SK-N-SH (cell line): ENCODE data around the gene HSD17B1. TPM values are rescaled to one million over a fixed set of nuclear protein-coding genes. Genes with fewer than 3 reads are reported as not detected.

Source experiments
- CTCF ChIA-PET: fragments of 300-600, 350-600 bp; formaldehyde crosslinking; extraction: SDS; loops from one replicate; lab custom pipeline; 2021; lab: Yijun Ruan, JAX
- POLR2A ChIA-PET: fragments of 350-600 bp; sonication (Branson Sonifier 250); formaldehyde crosslinking; extraction: SDS; loops from one replicate; lab custom pipeline; 2020; ENCODE audit warnings: antibody characterized with exemption, inconsistent platforms; lab: Yijun Ruan, JAX
- DNase-seq: peaks from one replicate; pipeline ENCODE4 v3.0.0; 2012
- H2AFZ ChIP-seq: fragments of 200-600 bp; sonication (generic); 2 replicates; pipeline ENCODE4 v1.8.1; 2016; ENCODE audit warnings: antibody characterized with exemption, mild to moderate bottlenecking, low read depth
- H3F3A ChIP-seq: fragments of 200-600 bp; sonication (generic); replicated peaks from 2 replicates; pipeline ENCODE3; 2016; ENCODE audit warnings: antibody characterized with exemption, mild to moderate bottlenecking; ENCODE audit not compliant: insufficient read depth
- H3K27ac ChIP-seq, 2 experiments: fragments of 200-500 bp in 1 of 2; fragments of 200-600 bp in 1 of 2; sonication (Bioruptor generic) in 1 of 2; sonication (generic), shearing (Covaris generic) in 1 of 2; 2 replicates each; pipeline versions ENCODE4 v1.5.1 to v1.6.1; 2014 to 2016; ENCODE audit warnings: low read depth in 2 of 2, inconsistent platforms in 1 of 2, low read length in 1 of 2, mild to moderate bottlenecking in 1 of 2, mixed read lengths in 1 of 2
- H3K27me3 ChIP-seq: fragments of 200-600 bp; sonication (generic), shearing (Covaris generic); 2 replicates; pipeline ENCODE4 v1.6.1; 2016; ENCODE audit warnings: mixed run types; ENCODE audit not compliant: insufficient read depth
- H3K36me3 ChIP-seq, 2 experiments: fragments of 200-500 bp in 1 of 2; fragments of 200-600 bp in 1 of 2; sonication (Bioruptor generic) in 1 of 2; sonication (generic) in 1 of 2; replicated peaks in 1 of 2; 2 replicates each; pipeline versions ENCODE3 to v1.5.1; 2014 to 2016; ENCODE audit warnings: low read length in 1 of 2, mild to moderate bottlenecking in 1 of 2; ENCODE audit not compliant: insufficient read depth in 2 of 2, control insufficient read depth in 1 of 2
- H3K4me1 ChIP-seq, 2 experiments: fragments of 200-500 bp in 1 of 2; fragments of 200-600 bp in 1 of 2; sonication (Bioruptor generic) in 1 of 2; sonication (generic), shearing (Covaris generic) in 1 of 2; 2 replicates each; pipeline versions ENCODE4 v1.5.1 to v1.6.1; 2014 to 2016; ENCODE audit warnings: low read depth in 1 of 2, low read length in 1 of 2, mixed run types in 1 of 2; ENCODE audit not compliant: insufficient read depth in 2 of 2, control insufficient read depth in 1 of 2
- H3K4me2 ChIP-seq: fragments of 200-600 bp; sonication (generic), shearing (Covaris generic); 2 replicates; pipeline ENCODE4 v1.6.1; 2017; ENCODE audit warnings: mixed run types
- H3K4me3 ChIP-seq, 2 experiments: fragments of 200-500 bp in 1 of 2; fragments of 200-600 bp in 1 of 2; sonication (Bioruptor generic) in 1 of 2; sonication (generic), shearing (Covaris generic) in 1 of 2; 2 replicates each; pipeline versions ENCODE4 v1.5.1 to v1.8.1; 2014 to 2016; ENCODE audit warnings: low read depth in 2 of 2, inconsistent platforms in 1 of 2, low read length in 1 of 2, mild to moderate bottlenecking in 1 of 2, mixed read lengths in 1 of 2, moderate library complexity in 1 of 2
- H3K79me2 ChIP-seq: fragments of 200-600 bp; sonication (generic); 2 replicates; pipeline ENCODE4 v1.8.1; 2017; ENCODE audit warnings: mild to moderate bottlenecking; ENCODE audit not compliant: insufficient read depth
- H3K9ac ChIP-seq: fragments of 200-600 bp; sonication (generic); 2 replicates; pipeline ENCODE4 v1.6.1; 2017; ENCODE audit warnings: mixed run types
- H3K9me2 ChIP-seq: fragments of 200-600 bp; sonication (generic); 2 replicates; pipeline ENCODE4 v1.6.1; 2017; ENCODE audit warnings: mixed run types
- H3K9me3 ChIP-seq: fragments of 200-600 bp; sonication (generic); 2 replicates; pipeline ENCODE4 v1.6.1; 2017; ENCODE audit warnings: mixed run types, mild to moderate bottlenecking, moderate library complexity
- H4K20me1 ChIP-seq: fragments of 200-600 bp; sonication (generic); 2 replicates; pipeline ENCODE4 v1.6.1; 2017; ENCODE audit warnings: mild to moderate bottlenecking, mixed run types; ENCODE audit not compliant: insufficient read depth
- CTCF ChIP-seq: fragments of 200-600 bp; sonication (generic); IDR thresholded peaks from 2 replicates; pipeline ENCODE4 v1.6.1; 2017; ENCODE audit warnings: antibody characterized with exemption, mild to moderate bottlenecking, moderate library complexity
- EP300 ChIP-seq, 2 experiments: IDR thresholded peaks; 2 replicates each; pipeline versions ENCODE4 v1.4.0 to v1.6.1; 2012; ENCODE audit warnings: borderline replicate concordance in 1 of 2, low read depth in 1 of 2, low read length in 1 of 2
- FOXJ3 ChIP-seq: sonication (generic); formaldehyde crosslinking; IDR thresholded peaks from 2 replicates; pipeline ENCODE4 v1.5.1; 2020; ENCODE audit warnings: mild to moderate bottlenecking, missing genetic modification reagents
- FOXM1 ChIP-seq: IDR thresholded peaks from 2 replicates; pipeline ENCODE4 v1.4.0; 2012; ENCODE audit warnings: low read depth, mild to moderate bottlenecking
- GABPA ChIP-seq: IDR thresholded peaks from 2 replicates; pipeline ENCODE4 v1.4.0; 2012; ENCODE audit warnings: low read depth, mild to moderate bottlenecking
- IRF3 ChIP-seq: fragments of 150-350 bp; IDR thresholded peaks from 2 replicates; pipeline ENCODE4 v1.6.1; 2016; ENCODE audit warnings: mild to moderate bottlenecking, low read depth, low read length
- JUND ChIP-seq: IDR thresholded peaks from 2 replicates; pipeline ENCODE4 v1.4.0; 2012
- MAX ChIP-seq: IDR thresholded peaks from 2 replicates; pipeline ENCODE4 v1.4.0; 2012; ENCODE audit warnings: low read depth
- NFIC ChIP-seq: IDR thresholded peaks from 2 replicates; pipeline ENCODE4 v1.4.0; 2012; ENCODE audit warnings: borderline replicate concordance
- PBX3 ChIP-seq: IDR thresholded peaks from 2 replicates; pipeline ENCODE4; 2012
- POLR2AphosphoS5 ChIP-seq: IDR thresholded peaks from 2 replicates; pipeline ENCODE4 v1.6.1; 2012; ENCODE audit warnings: low read depth, low read length
- RXRA ChIP-seq: IDR thresholded peaks from 2 replicates; pipeline ENCODE4 v1.4.0; 2012; ENCODE audit warnings: low read depth, mild to moderate bottlenecking, borderline replicate concordance
- SIN3A ChIP-seq: IDR thresholded peaks from 2 replicates; pipeline ENCODE4 v1.6.1; 2012; ENCODE audit warnings: low read depth, mild to moderate bottlenecking, low read length, moderate library complexity, borderline replicate concordance
- SMC3 ChIP-seq: IDR thresholded peaks from 2 replicates; pipeline ENCODE4 v1.6.1; 2012; ENCODE audit warnings: low read depth, low read length, improper control_type of control experiment
- TCF12 ChIP-seq: IDR thresholded peaks from 2 replicates; pipeline ENCODE4 v1.4.0; 2012
- TEAD4 ChIP-seq: IDR thresholded peaks from 2 replicates; pipeline ENCODE4 v1.4.0; 2012; ENCODE audit warnings: mild to moderate bottlenecking, borderline replicate concordance; ENCODE audit not compliant: insufficient read depth
- USF1 ChIP-seq: IDR thresholded peaks from 2 replicates; pipeline ENCODE4 v1.4.0; 2012; ENCODE audit warnings: low read depth, borderline replicate concordance
- USF2 ChIP-seq: fragments of 150-350 bp; IDR thresholded peaks from 2 replicates; pipeline ENCODE4 v1.6.1; 2017; ENCODE audit warnings: antibody characterized with exemption, low read length, low read depth, borderline replicate concordance
- YY1 ChIP-seq: IDR thresholded peaks from 2 replicates; pipeline ENCODE4 v1.4.0; 2012; ENCODE audit warnings: low read depth, mild to moderate bottlenecking
- WGBS: methylation state at CpG from one replicate; pipeline ENCODE4 v1.1.6; 2017; ENCODE audit warnings: low lambda C conversion rate; 5-methylcytosine and 5-hydroxymethylcytosine counted together
- polyA plus RNA-seq, 3 experiments: library from polyadenylated mRNA; depleted of rRNA; stranded (reverse); fragments of >200 nt; gene quantifications; 2 replicates each; pipeline ENCODE4 v1.2.3, GENCODE V29; 2012

Gene HSD17B1
- polyA plus RNA-seq, 1 of the 3 experiments (the other 2 are of a cell fraction), result 1.3 TPM

GRCh38 chr17:42514867-42515266 lies 37.9 kb upstream of the HSD17B1 start:
- Histone ChIP-seq H3K4me2 (no peak overlapping the region), H3F3A (peaks cover 26% of the 10 kb centered on the region), H3K27me3 (no peaks in the 10 kb centered on the region), H4K20me1 (no peaks in the 10 kb centered on the region), H3K9me3 (no peaks in the 10 kb centered on the region), H3K27ac (no peak overlapping the region), H3K9ac (no peak overlapping the region), H2AFZ (no peak overlapping the region), H3K4me1 (peaks cover 25% of the 10 kb centered on the region in 2 experiments), H3K36me3 (peaks cover 0 to 9% of the 10 kb centered on the region in 2 experiments), H3K4me3 (no peak overlapping the region), H3K9me2 (no peaks in the 10 kb centered on the region), H3K79me2 (no peaks in the 10 kb centered on the region)
- ChIA-PET CTCF (interaction anchor here (0.5 to 7.9 kb wide), 4 partner anchors 15 to 193 kb away, joined by 3 to 83 read pairs (median 3); no protein-coding TSS in a partner anchor), POLR2A (no interaction called here)
- TF ChIP-seq MAX (no peak), PBX3 (no peak), RXRA (no peak), USF1 (no peak), SMC3 (no peak), GABPA (no peak), EP300 (IDR thresholded peaks at IDR 0.05; ENCODE audit: borderline replicate concordance in 1 of 2, low read depth in 1 of 2, low read length in 1 of 2) (no peak), SIN3A (no peak)
- 98% methylated on average over 8 of the region's 8 CpGs for WGBS
- DNase-seq, result no peak

- no peaks in the 10 kb centered on the region for H4K20me1 ChIP-seq
- H2AFZ ChIP-seq, result no peak overlapping the region
- H3K79me2 ChIP-seq, result peaks cover 1% of the 10 kb centered on the region; the same call in 1 of the 2 replicates
- H3K9me2 ChIP-seq, result no peaks in the 10 kb centered on the region
- peak overlapping the region; percentile 60; the same call in 1 of the 2 replicates for H3K9ac ChIP-seq
- DNase-seq, result peak; percentile 87
- peak overlapping the region; percentile 92 to 100 for H3K27ac ChIP-seq
- no peaks in the 10 kb centered on the region for H3K27me3 ChIP-seq
- CTCF ChIA-PET, result interaction anchor here (0.6 to 7.9 kb wide), 22 partner anchors 9 to 464 kb away, joined by 3 to 83 read pairs (median 4); partner anchors contain the start of gene CAVIN1
- POLR2A ChIA-PET, result interaction anchor here (0.6 kb wide), 1 partner anchor 24 kb away, joined by 3 read pairs; no protein-coding TSS in a partner anchor
- H3F3A ChIP-seq, result peaks cover 47% of the 10 kb centered on the region
- H3K4me2 ChIP-seq, result peak overlapping the region; percentile 81
- H3K36me3 ChIP-seq, result peaks cover 0 to 7% of the 10 kb centered on the region in 2 experiments
- WGBS, result 9% methylated on average over 9 of the region's 9 CpGs
- no peaks in the 10 kb centered on the region for H3K9me3 ChIP-seq
- H3K4me3 ChIP-seq, result no peak overlapping the region; a peak in 1 of 4 replicates
- peaks cover 43 to 47% of the 10 kb centered on the region in 2 experiments for H3K4me1 ChIP-seq
- TF ChIP-seq POLR2AphosphoS5 (no peak), FOXJ3 (CRISPR knock-in tag) (no peak), YY1 (no peak), CTCF (peak; percentile 98), MAX (no peak), TEAD4 (no peak), IRF3 (no peak), GABPA (no peak), FOXM1 (no peak), USF1 (no peak), RXRA (no peak), SIN3A (peak; percentile 55; the same call in 1 of the 2 replicates), USF2 (no peak), EP300 (IDR thresholded peaks at IDR 0.05; ENCODE audit: borderline replicate concordance in 1 of 2, low read depth in 1 of 2, low read length in 1 of 2) (no peak), TCF12 (no peak), NFIC (peak; percentile 25; the same call in 1 of the 2 replicates), JUND (no peak)
These were observed 35.2 kb upstream of the HSD17B1 start for GRCh38 chr17:42517516-42517915.
